PC-3 (cell line): ENCODE measurements around the gene CCDC71.

Experiments used
- CTCF ChIP-seq: fragments of 300-600 bp; sonication (generic); conservative IDR thresholded peaks from 2 replicates; pipeline ENCODE4 v1.5.1; 2017; ENCODE audit warnings: antibody characterized with exemption, low read depth, mild to moderate bottlenecking, low read length
- EZH2 ChIP-seq: fragments of 300-600 bp; sonication (generic); IDR thresholded peaks from one replicate; pipeline ENCODE4 v1.6.1; 2017; ENCODE audit warnings: antibody characterized with exemption, mild to moderate bottlenecking, low read length; ENCODE audit not compliant: unreplicated experiment
- EZH2phosphoT487 ChIP-seq: fragments of 300-600 bp; sonication (generic); IDR thresholded peaks from 2 replicates; pipeline ENCODE4 v1.6.1; 2018; ENCODE audit warnings: mild to moderate bottlenecking, antibody characterized with exemption, low read length, borderline replicate concordance

- TF ChIP-seq CTCF: no peak
- TF ChIP-seq EZH2: no peak
- TF ChIP-seq EZH2phosphoT487: no peak
These were observed 33.8 kb upstream of the CCDC71 start for GRCh38 chr3:49199900-49200281.
